Neural cell (in vitro differentiated cells): ENCODE data around the gene SP2. TPM values are rescaled to one million over a fixed set of nuclear protein-coding genes. Genes with fewer than 3 reads are reported as not detected.

Source experiments
- H2AFZ ChIP-seq: fragments of 200-600, 300-800 bp; sonication (generic), shearing (Covaris generic); 2 replicates; pipeline ENCODE4 v1.6.0; 2014; ENCODE audit warnings: low read depth, mild to moderate bottlenecking, antibody characterized with exemption, low read length, moderate library complexity
- H3F3A ChIP-seq: fragments of 200-600 bp; shearing (Covaris generic); 2 replicates; pipeline ENCODE4 v1.6.1; 2016; ENCODE audit warnings: mild to moderate bottlenecking, moderate library complexity, mixed read lengths, antibody characterized with exemption, low read length; ENCODE audit not compliant: insufficient read depth, poor library complexity, severe bottlenecking
- H3K27ac ChIP-seq: fragments of 200-600, 300-800 bp; sonication (generic), shearing (Covaris generic); 2 replicates; pipeline ENCODE4 v1.5.1; 2014; ENCODE audit warnings: mild to moderate bottlenecking, low read length, moderate library complexity
- H3K27me3 ChIP-seq: fragments of 300-800, 200-600 bp; sonication (generic), shearing (Covaris generic); 2 replicates; pipeline ENCODE4 v1.6.0; 2014; ENCODE audit warnings: mild to moderate bottlenecking, low read depth, low read length, moderate library complexity; ENCODE audit not compliant: insufficient read depth
- H3K36me3 ChIP-seq: fragments of 300-800, 200-600 bp; sonication (generic), shearing (Covaris generic); 2 replicates; pipeline ENCODE4 v1.5.1; 2014; ENCODE audit warnings: mild to moderate bottlenecking, antibody characterized with exemption, low read length, moderate library complexity; ENCODE audit not compliant: insufficient read depth
- H3K4me2 ChIP-seq: fragments of 300-800, 200-600 bp; sonication (generic), shearing (Covaris generic); 2 replicates; pipeline ENCODE4 v1.6.0; 2014; ENCODE audit warnings: mild to moderate bottlenecking, low read length
- H3K4me3 ChIP-seq: fragments of 300-800, 200-600 bp; sonication (generic), shearing (Covaris generic); 2 replicates; pipeline ENCODE4 v1.5.1; 2014; ENCODE audit warnings: mild to moderate bottlenecking, low read length, moderate library complexity
- H3K79me2 ChIP-seq: fragments of 200-600 bp; shearing (Covaris generic); replicated peaks from 2 replicates; pipeline ENCODE4 v1.6.0; 2014; ENCODE audit warnings: mild to moderate bottlenecking, low read length, moderate library complexity; ENCODE audit not compliant: insufficient read depth
- H3K9ac ChIP-seq: fragments of 300-800, 200-600 bp; sonication (generic), shearing (Covaris generic); 2 replicates; pipeline ENCODE4 v1.6.1; 2016; ENCODE audit warnings: mild to moderate bottlenecking, low read length, mixed read lengths
- H3K9me2 ChIP-seq: fragments of 200-600 bp; shearing (Covaris generic); 2 replicates; pipeline ENCODE4 v1.6.1; 2016; ENCODE audit warnings: mild to moderate bottlenecking, low read length, mixed read lengths; ENCODE audit not compliant: insufficient read depth
- H3K9me3 ChIP-seq: fragments of 200-600, 300-800 bp; sonication (generic), shearing (Covaris generic); 2 replicates; pipeline ENCODE4 v1.6.1; 2016; ENCODE audit warnings: mild to moderate bottlenecking, mixed run types, low read length, moderate library complexity, mixed read lengths
- H4K20me1 ChIP-seq: fragments of 200-600 bp; shearing (Covaris generic); 2 replicates; pipeline ENCODE4 v1.6.1; 2016; ENCODE audit warnings: mild to moderate bottlenecking, mixed run types; ENCODE audit not compliant: insufficient read depth
- EP300 ChIP-seq: fragments of 450-650 bp; conservative IDR thresholded peaks from 2 replicates; pipeline ENCODE4 v1.6.1; 2014; ENCODE audit warnings: antibody characterized with exemption, mild to moderate bottlenecking, moderate library complexity; ENCODE audit not compliant: poor library complexity, severe bottlenecking
- EZH2 ChIP-seq: fragments of 200-600, 300-800 bp; shearing (Covaris generic), sonication (generic); IDR thresholded peaks from 2 replicates; pipeline ENCODE4 v1.6.1; 2014; ENCODE audit warnings: antibody characterized with exemption, low read length, borderline replicate concordance, mild to moderate bottlenecking; ENCODE audit not compliant: insufficient read depth, poor library complexity, severe bottlenecking
- MXI1 ChIP-seq: fragments of 450-650 bp; conservative IDR thresholded peaks from 2 replicates; pipeline ENCODE4 v1.6.1; 2014; ENCODE audit warnings: antibody characterized with exemption, mild to moderate bottlenecking; ENCODE audit not compliant: poor library complexity, severe bottlenecking
- POLR2AphosphoS5 ChIP-seq: IDR thresholded peaks from 2 replicates; pipeline ENCODE4 v1.6.1; 2012
- RAD21 ChIP-seq: fragments of 450-650 bp; conservative IDR thresholded peaks from 2 replicates; pipeline ENCODE4 v1.6.1; 2014; ENCODE audit warnings: antibody characterized with exemption, mild to moderate bottlenecking, moderate library complexity
- SMC3 ChIP-seq: fragments of 450-650 bp; conservative IDR thresholded peaks from 2 replicates; pipeline ENCODE4 v1.6.1; 2014; ENCODE audit warnings: antibody characterized with exemption, mild to moderate bottlenecking, moderate library complexity; ENCODE audit not compliant: poor library complexity
- TAF1 ChIP-seq: IDR thresholded peaks from 2 replicates; pipeline ENCODE4 v1.6.1; 2012; ENCODE audit warnings: low read depth
- polyA plus RNA-seq: library from polyadenylated mRNA; depleted of rRNA; stranded (reverse); fragments of >200 nt; gene quantifications from 2 replicates; pipeline ENCODE4 v1.2.3, GENCODE V29; 2014
- TF ChIP-seq, protein P1 (sequence below): fragments of 450-650 bp; IDR thresholded peaks from 2 replicates; pipeline ENCODE4 v1.5.1; 2014; ENCODE audit warnings: antibody characterized with exemption, mild to moderate bottlenecking, moderate library complexity; ENCODE audit not compliant: poor library complexity, severe bottlenecking
- TF ChIP-seq, protein P2 (sequence below): IDR thresholded peaks from 2 replicates; pipeline ENCODE4 v1.6.1; 2012; ENCODE audit warnings: borderline replicate concordance

Gene SP2
- polyA plus RNA-seq, 1 donor from 2014 or later, result 0.25 TPM

DNA sequence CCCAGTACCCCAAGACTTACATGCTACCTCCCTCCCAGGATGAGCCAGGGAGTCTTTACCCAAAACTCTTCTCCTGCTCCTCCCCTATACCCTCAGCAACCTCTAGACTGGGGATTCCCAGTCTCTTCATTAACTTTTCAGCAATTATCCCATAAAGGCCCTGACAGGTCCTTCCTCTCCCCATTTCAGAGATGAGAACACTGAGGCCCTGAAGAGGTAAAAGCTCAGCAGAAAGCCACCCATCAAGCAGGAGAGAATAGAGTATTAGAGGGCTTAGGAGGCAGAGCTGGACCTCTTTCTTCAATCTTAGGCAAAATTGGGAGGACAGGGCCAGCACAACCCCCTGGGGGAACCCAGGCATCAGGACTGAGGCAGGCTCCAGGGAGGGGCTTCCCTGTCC, 39.2 kb upstream of the SP2 start:
- Histone ChIP-seq H3K4me2 (no peak overlapping the region), H3K36me3 (no peaks in the 10 kb centered on the region), H3K27ac (no peak overlapping the region), H3K9me2 (no peaks in the 10 kb centered on the region), H3K9ac (no peak overlapping the region), H3K27me3 (peaks cover 53% of the 10 kb centered on the region), H3K9me3 (no peaks in the 10 kb centered on the region), H4K20me1 (no peaks in the 10 kb centered on the region), H3K4me3 (no peak overlapping the region), H3F3A (no peaks in the 10 kb centered on the region), H3K79me2 (no peaks in the 10 kb centered on the region), H2AFZ (no peak overlapping the region)
- TF ChIP-seq, protein P1, sequence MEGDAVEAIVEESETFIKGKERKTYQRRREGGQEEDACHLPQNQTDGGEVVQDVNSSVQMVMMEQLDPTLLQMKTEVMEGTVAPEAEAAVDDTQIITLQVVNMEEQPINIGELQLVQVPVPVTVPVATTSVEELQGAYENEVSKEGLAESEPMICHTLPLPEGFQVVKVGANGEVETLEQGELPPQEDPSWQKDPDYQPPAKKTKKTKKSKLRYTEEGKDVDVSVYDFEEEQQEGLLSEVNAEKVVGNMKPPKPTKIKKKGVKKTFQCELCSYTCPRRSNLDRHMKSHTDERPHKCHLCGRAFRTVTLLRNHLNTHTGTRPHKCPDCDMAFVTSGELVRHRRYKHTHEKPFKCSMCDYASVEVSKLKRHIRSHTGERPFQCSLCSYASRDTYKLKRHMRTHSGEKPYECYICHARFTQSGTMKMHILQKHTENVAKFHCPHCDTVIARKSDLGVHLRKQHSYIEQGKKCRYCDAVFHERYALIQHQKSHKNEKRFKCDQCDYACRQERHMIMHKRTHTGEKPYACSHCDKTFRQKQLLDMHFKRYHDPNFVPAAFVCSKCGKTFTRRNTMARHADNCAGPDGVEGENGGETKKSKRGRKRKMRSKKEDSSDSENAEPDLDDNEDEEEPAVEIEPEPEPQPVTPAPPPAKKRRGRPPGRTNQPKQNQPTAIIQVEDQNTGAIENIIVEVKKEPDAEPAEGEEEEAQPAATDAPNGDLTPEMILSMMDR, result no peak
- TF ChIP-seq TAF1 (no peak), EP300 (no peak), MXI1 (no peak), POLR2AphosphoS5 (no peak), SMC3 (no peak)
- TF ChIP-seq, protein P2, sequence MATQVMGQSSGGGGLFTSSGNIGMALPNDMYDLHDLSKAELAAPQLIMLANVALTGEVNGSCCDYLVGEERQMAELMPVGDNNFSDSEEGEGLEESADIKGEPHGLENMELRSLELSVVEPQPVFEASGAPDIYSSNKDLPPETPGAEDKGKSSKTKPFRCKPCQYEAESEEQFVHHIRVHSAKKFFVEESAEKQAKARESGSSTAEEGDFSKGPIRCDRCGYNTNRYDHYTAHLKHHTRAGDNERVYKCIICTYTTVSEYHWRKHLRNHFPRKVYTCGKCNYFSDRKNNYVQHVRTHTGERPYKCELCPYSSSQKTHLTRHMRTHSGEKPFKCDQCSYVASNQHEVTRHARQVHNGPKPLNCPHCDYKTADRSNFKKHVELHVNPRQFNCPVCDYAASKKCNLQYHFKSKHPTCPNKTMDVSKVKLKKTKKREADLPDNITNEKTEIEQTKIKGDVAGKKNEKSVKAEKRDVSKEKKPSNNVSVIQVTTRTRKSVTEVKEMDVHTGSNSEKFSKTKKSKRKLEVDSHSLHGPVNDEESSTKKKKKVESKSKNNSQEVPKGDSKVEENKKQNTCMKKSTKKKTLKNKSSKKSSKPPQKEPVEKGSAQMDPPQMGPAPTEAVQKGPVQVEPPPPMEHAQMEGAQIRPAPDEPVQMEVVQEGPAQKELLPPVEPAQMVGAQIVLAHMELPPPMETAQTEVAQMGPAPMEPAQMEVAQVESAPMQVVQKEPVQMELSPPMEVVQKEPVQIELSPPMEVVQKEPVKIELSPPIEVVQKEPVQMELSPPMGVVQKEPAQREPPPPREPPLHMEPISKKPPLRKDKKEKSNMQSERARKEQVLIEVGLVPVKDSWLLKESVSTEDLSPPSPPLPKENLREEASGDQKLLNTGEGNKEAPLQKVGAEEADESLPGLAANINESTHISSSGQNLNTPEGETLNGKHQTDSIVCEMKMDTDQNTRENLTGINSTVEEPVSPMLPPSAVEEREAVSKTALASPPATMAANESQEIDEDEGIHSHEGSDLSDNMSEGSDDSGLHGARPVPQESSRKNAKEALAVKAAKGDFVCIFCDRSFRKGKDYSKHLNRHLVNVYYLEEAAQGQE, result no peak

DNA sequence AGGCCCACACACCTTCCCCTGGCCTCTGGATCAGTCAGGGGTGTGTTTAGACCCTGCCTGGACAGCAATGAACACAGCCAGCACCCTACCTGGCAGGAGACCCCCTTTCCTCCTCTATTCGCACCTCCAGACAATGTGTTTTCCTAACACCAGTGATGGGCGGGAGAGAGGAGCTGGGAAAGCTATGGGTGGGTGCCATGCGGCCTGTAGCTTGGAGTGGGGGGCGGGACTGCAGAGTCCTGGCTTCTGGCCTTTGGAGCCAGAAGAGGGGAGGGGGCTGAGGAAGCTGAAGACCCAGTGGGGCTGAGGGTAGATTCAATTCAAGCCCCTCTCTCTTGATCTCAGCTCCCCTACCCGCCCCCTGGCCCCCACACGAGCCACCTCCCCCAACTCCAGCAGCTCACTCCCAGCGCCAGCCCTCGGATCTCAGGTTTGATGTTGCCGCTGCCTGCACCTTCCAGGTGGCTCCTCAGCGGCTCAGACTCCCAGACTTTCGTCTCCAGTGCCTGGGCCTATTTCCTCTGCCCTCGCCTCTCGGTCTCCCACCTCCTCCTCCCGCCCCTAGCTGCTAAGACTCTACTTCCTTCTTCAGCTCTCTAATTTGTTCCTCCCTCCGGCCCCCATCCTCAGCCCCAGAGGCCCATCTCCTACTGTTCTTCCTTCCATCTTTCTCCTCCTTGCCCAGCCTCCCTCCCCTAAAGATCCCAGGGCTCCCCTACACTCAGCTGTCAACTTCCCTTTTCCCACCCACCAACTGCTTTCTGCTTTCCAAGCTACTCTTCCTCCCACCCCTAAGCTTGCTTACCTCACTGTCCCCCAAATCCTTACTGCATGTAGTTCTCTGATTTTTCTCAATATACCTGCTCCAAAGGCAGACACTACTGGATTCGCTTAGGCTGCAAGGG, 38.2 kb upstream of the SP2 start:
- H3K4me3 ChIP-seq, result no peak overlapping the region
- H3K9me3 ChIP-seq, result no peaks in the 10 kb centered on the region
- TF ChIP-seq EZH2 (no peak), MXI1 (no peak), RAD21 (no peak), SMC3 (no peak), POLR2AphosphoS5 (no peak), EP300 (no peak), TAF1 (no peak)
- TF ChIP-seq, protein P2, result no peak
- TF ChIP-seq, protein P1, result no peak
- no peaks in the 10 kb centered on the region for H4K20me1 ChIP-seq
- H3K36me3 ChIP-seq, result no peaks in the 10 kb centered on the region
- H3F3A ChIP-seq, result no peaks in the 10 kb centered on the region
- no peaks in the 10 kb centered on the region for H3K9me2 ChIP-seq
- no peak overlapping the region for H2AFZ ChIP-seq
- H3K9ac ChIP-seq, result no peak overlapping the region
- H3K4me2 ChIP-seq, result no peak overlapping the region
- H3K79me2 ChIP-seq, result no peaks in the 10 kb centered on the region
- H3K27ac ChIP-seq, result no peak overlapping the region
- H3K27me3 ChIP-seq, result peaks cover 43% of the 10 kb centered on the region
